ENCODE results near the gene PROZ. TPM values are rescaled to one million over a fixed set of nuclear protein-coding genes. Genes with fewer than 3 reads are reported as not detected.

The PROZ gene
- total RNA-seq, 1 donor = not detected

DNA sequence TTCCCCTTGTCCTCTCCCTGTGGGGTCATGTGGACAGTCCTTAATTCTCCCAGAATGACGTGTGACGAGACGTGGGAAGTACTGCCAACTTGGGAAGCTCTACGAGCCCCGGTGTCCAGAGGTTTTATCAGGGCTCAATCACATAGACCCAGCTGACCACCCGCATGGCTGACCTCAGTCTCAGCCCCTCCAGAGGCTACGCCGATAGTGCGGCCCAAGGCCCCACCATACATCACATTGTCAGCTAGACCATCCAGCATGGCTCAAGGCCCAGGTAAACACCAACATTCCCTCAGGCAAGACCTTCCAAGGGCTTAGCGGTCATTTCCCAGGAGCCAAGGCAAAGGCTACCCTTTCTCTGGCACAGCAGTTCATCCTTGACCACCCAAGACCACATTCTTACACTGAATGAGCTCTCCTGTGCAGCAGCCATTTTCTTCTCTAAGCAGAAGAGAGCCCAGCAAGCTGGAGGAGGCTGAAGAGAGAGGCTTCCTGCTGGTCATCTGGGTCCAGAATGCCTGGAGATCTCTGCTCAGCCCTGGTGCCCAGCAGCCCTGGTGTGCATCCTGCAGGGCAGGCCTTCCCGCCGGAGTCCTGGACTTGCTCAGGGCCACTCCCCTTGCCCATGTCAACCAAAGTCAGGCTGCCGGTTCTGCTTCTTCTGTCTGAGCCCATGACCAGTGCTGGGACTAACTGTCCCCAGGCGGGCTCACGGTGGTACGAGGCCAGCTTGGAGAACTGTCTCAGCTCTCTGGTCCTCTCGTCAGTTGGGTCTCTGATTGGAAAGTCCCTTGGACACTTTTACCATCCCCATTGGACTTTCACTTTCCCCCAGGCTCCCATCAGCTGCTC, 43.7 kb upstream of the PROZ start:
- peak; percentile 86 for DNase-seq (ENCODE audit: insufficient read length, low spot score, missing footprints)
- H3K4me3 ChIP-seq (ENCODE audit: insufficient read depth, low read length) = no peak overlapping the region
- no peak overlapping the region for H3K4me2 ChIP-seq (ENCODE audit: insufficient read depth, low read length)
- H4K20me1 ChIP-seq (ENCODE audit: insufficient read depth, low read length) = no peaks in the 10 kb centered on the region
- H3K27me3 ChIP-seq (ENCODE audit: insufficient read depth, low read length) = peaks cover 9% of the 10 kb centered on the region
- H2AFZ ChIP-seq (ENCODE audit: low read length) = no peak overlapping the region
- H3K9me3 ChIP-seq (ENCODE audit: low read depth, low read length) = no peaks in the 10 kb centered on the region
- H3K36me3 ChIP-seq (ENCODE audit: insufficient read depth, low read length) = no peaks in the 10 kb centered on the region
- TF ChIP-seq CTCF (IDR thresholded peaks at IDR 0.05; ENCODE audit: extremely low read depth, low read depth, low read length) = no peak
- H3K4me1 ChIP-seq (ENCODE audit: insufficient read depth, low read length) = no peaks in the 10 kb centered on the region
- no peaks in the 10 kb centered on the region for H3K79me2 ChIP-seq (ENCODE audit: insufficient read depth, low read length)
- H3K27ac ChIP-seq (ENCODE audit: low read depth, low read length) = no peak overlapping the region

GRCh38 chr13:113115363-113116205, 42.9 kb upstream of the PROZ start:
- DNase-seq (ENCODE audit: insufficient read length, low spot score, missing footprints) = peak; percentile 74
- H4K20me1 ChIP-seq (ENCODE audit: insufficient read depth, low read length) = no peaks in the 10 kb centered on the region
- no peak overlapping the region for H3K27ac ChIP-seq (ENCODE audit: low read depth, low read length)
- no peak for TF ChIP-seq CTCF (IDR thresholded peaks at IDR 0.05; ENCODE audit: extremely low read depth, low read depth, low read length)
- no peak overlapping the region for H2AFZ ChIP-seq (ENCODE audit: low read length)
- H3K27me3 ChIP-seq (ENCODE audit: insufficient read depth, low read length) = peaks cover 5% of the 10 kb centered on the region
- H3K79me2 ChIP-seq (ENCODE audit: insufficient read depth, low read length) = no peaks in the 10 kb centered on the region
- no peak overlapping the region for H3K4me2 ChIP-seq (ENCODE audit: insufficient read depth, low read length)
- H3K9me3 ChIP-seq (ENCODE audit: low read depth, low read length) = no peaks in the 10 kb centered on the region
- no peaks in the 10 kb centered on the region for H3K4me1 ChIP-seq (ENCODE audit: insufficient read depth, low read length)
- H3K36me3 ChIP-seq (ENCODE audit: insufficient read depth, low read length) = no peaks in the 10 kb centered on the region
- no peak overlapping the region for H3K4me3 ChIP-seq (ENCODE audit: insufficient read depth, low read length)

GRCh38 chr13:113116206-113116800, 42.1 kb upstream of the PROZ start:
- Histone ChIP-seq H3K27ac (ENCODE audit: low read depth, low read length) (no peak overlapping the region), H4K20me1 (ENCODE audit: insufficient read depth, low read length) (no peaks in the 10 kb centered on the region), H3K4me1 (ENCODE audit: insufficient read depth, low read length) (no peaks in the 10 kb centered on the region), H2AFZ (ENCODE audit: low read length) (no peak overlapping the region), H3K9me3 (ENCODE audit: low read depth, low read length) (no peaks in the 10 kb centered on the region), H3K4me2 (ENCODE audit: insufficient read depth, low read length) (no peak overlapping the region), H3K27me3 (ENCODE audit: insufficient read depth, low read length) (no peaks in the 10 kb centered on the region), H3K79me2 (ENCODE audit: insufficient read depth, low read length) (no peaks in the 10 kb centered on the region), H3K4me3 (ENCODE audit: insufficient read depth, low read length) (no peak overlapping the region), H3K36me3 (ENCODE audit: insufficient read depth, low read length) (no peaks in the 10 kb centered on the region)
- peak; percentile 48 for DNase-seq (ENCODE audit: insufficient read length, low spot score, missing footprints)
- no peak for TF ChIP-seq CTCF (IDR thresholded peaks at IDR 0.05; ENCODE audit: extremely low read depth, low read depth, low read length)

All from osteoblast (primary cell).